Measurements from ENCODE around the gene NT5DC4.

Gene NT5DC4

GRCh38 chr2:112757265-112757664 lies 36.4 kb downstream of the NT5DC4 start:
- no peak for DNase-seq (ENCODE audit: low read depth)
- no peak for TF ChIP-seq CTCF (IDR thresholded peaks at IDR 0.05; ENCODE audit: control insufficient read depth, insufficient read depth, low read depth, low read length, missing control alignments)
- no peak overlapping the region for H3K4me3 ChIP-seq (ENCODE audit: control insufficient read depth, low read depth, low read length)

- DNase-seq (ENCODE audit: low read depth), result no peak
- H3K4me3 ChIP-seq (ENCODE audit: control insufficient read depth, low read depth, low read length), result no peak overlapping the region
- TF ChIP-seq CTCF (IDR thresholded peaks at IDR 0.05; ENCODE audit: control insufficient read depth, insufficient read depth, low read depth, low read length, missing control alignments), result no peak
Measured at GRCh38 chr2:112758711-112759110, 37.9 kb downstream of the NT5DC4 start.

GRCh38 chr2:112760149-112760548 lies 39.3 kb downstream of the NT5DC4 start:
- no peak for TF ChIP-seq CTCF (IDR thresholded peaks at IDR 0.05; ENCODE audit: control insufficient read depth, insufficient read depth, low read depth, low read length, missing control alignments)
- no peak overlapping the region for H3K4me3 ChIP-seq (ENCODE audit: control insufficient read depth, low read depth, low read length)
- no peak for DNase-seq (ENCODE audit: low read depth)

GRCh38 chr2:112762276-112762675 lies 41.5 kb downstream of the NT5DC4 start:
- H3K4me3 ChIP-seq (ENCODE audit: control insufficient read depth, low read depth, low read length), result no peak overlapping the region
- no peak for TF ChIP-seq CTCF (IDR thresholded peaks at IDR 0.05; ENCODE audit: control insufficient read depth, insufficient read depth, low read depth, low read length, missing control alignments)
- no peak for DNase-seq (ENCODE audit: low read depth)

GRCh38 chr2:112764071-112765044 lies 43.5 kb downstream of the NT5DC4 start, which contains the start of gene CKAP2L:
CKAP2L (minus strand) TSS chr2:112764609; CDS start chr2:112764598, 11 bp downstream.
- no peak for TF ChIP-seq CTCF (IDR thresholded peaks at IDR 0.05; ENCODE audit: control insufficient read depth, insufficient read depth, low read depth, low read length, missing control alignments)
- DNase-seq (ENCODE audit: low read depth), result peak; percentile 88
- peak within 1 kb of the TSS; percentile 89 for H3K4me3 ChIP-seq (ENCODE audit: control insufficient read depth, low read depth, low read length)

- H3K4me3 ChIP-seq (ENCODE audit: control insufficient read depth, low read depth, low read length), result peak overlapping the region; percentile 89
- no peak for TF ChIP-seq CTCF (IDR thresholded peaks at IDR 0.05; ENCODE audit: control insufficient read depth, insufficient read depth, low read depth, low read length, missing control alignments)
- DNase-seq (ENCODE audit: low read depth), result no peak
Measured at GRCh38 chr2:112765251-112765650, 44.4 kb downstream of the NT5DC4 start.

Data from AG09309 (cell line).